ENCODE results near the gene PTBP1.

Gene PTBP1

GRCh38 chr19:797528-798414 is 519 bp downstream of the PTBP1 start:
- TF ChIP-seq GATA1 (IDR thresholded peaks at IDR 0.05; ENCODE audit: low read depth, low read length) (no peak), POLR2A (IDR thresholded peaks at IDR 0.05; ENCODE audit: low read length) (no peak)
- DNase-seq: peak; percentile 95 to 97

GRCh38 chr19:798415-799075 is 1.3 kb downstream of the PTBP1 start:
- DNase-seq: peak; percentile 63 to 74
- TF ChIP-seq GATA1 (IDR thresholded peaks at IDR 0.05; ENCODE audit: low read depth, low read length): no peak
- TF ChIP-seq POLR2A (IDR thresholded peaks at IDR 0.05; ENCODE audit: low read length): no peak

- DNase-seq: peak; percentile 63 to 70
- no peak for TF ChIP-seq POLR2A (IDR thresholded peaks at IDR 0.05; ENCODE audit: low read length)
- TF ChIP-seq GATA1 (IDR thresholded peaks at IDR 0.05; ENCODE audit: low read depth, low read length): no peak
Measured at GRCh38 chr19:799076-799881, 2.0 kb downstream of the PTBP1 start.

GRCh38 chr19:800360-801029 is 3.2 kb downstream of the PTBP1 start:
- TF ChIP-seq GATA1 (IDR thresholded peaks at IDR 0.05; ENCODE audit: low read depth, low read length) (no peak), POLR2A (IDR thresholded peaks at IDR 0.05; ENCODE audit: low read length) (no peak)
- DNase-seq: no peak

- TF ChIP-seq GATA1 (IDR thresholded peaks at IDR 0.05; ENCODE audit: low read depth, low read length) (no peak), POLR2A (IDR thresholded peaks at IDR 0.05; ENCODE audit: low read length) (no peak)
- no peak for DNase-seq
Measured at GRCh38 chr19:801030-801860, 4.0 kb downstream of the PTBP1 start.

- DNase-seq: no peak
- TF ChIP-seq GATA1 (IDR thresholded peaks at IDR 0.05; ENCODE audit: low read depth, low read length): no peak
- no peak for TF ChIP-seq POLR2A (IDR thresholded peaks at IDR 0.05; ENCODE audit: low read length)
Measured at GRCh38 chr19:801861-802497, 4.7 kb downstream of the PTBP1 start.

- DNase-seq: no peak
- TF ChIP-seq POLR2A (IDR thresholded peaks at IDR 0.05; ENCODE audit: low read length): no peak
- TF ChIP-seq GATA1 (IDR thresholded peaks at IDR 0.05; ENCODE audit: low read depth, low read length): no peak
Measured at GRCh38 chr19:802498-803098, 5.3 kb downstream of the PTBP1 start.

- TF ChIP-seq GATA1 (IDR thresholded peaks at IDR 0.05; ENCODE audit: low read depth, low read length) (no peak), POLR2A (IDR thresholded peaks at IDR 0.05; ENCODE audit: low read length) (no peak)
- DNase-seq: no peak
Measured at GRCh38 chr19:803099-803561, 5.9 kb downstream of the PTBP1 start.

GRCh38 chr19:803686-804418 is 6.6 kb downstream of the PTBP1 start:
- TF ChIP-seq GATA1 (IDR thresholded peaks at IDR 0.05; ENCODE audit: low read depth, low read length): no peak
- TF ChIP-seq POLR2A (IDR thresholded peaks at IDR 0.05; ENCODE audit: low read length): no peak
- no peak for DNase-seq

- no peak for DNase-seq
- TF ChIP-seq POLR2A (IDR thresholded peaks at IDR 0.05; ENCODE audit: low read length) (no peak), GATA1 (IDR thresholded peaks at IDR 0.05; ENCODE audit: low read depth, low read length) (no peak)
Measured at GRCh38 chr19:804419-805165, 7.3 kb downstream of the PTBP1 start.

- no peak for DNase-seq
- TF ChIP-seq GATA1 (IDR thresholded peaks at IDR 0.05; ENCODE audit: low read depth, low read length): no peak
- no peak for TF ChIP-seq POLR2A (IDR thresholded peaks at IDR 0.05; ENCODE audit: low read length)
Measured at GRCh38 chr19:805166-805551, 7.9 kb downstream of the PTBP1 start.
